ENCODE data around the gene PCDHAC1.
A peak's percentile ranks its signal among the peaks of the same experiment; 100 is the strongest.
"Not testable (repeated sequence)": the region's sequence is repeated elsewhere in the genome, so short reads cannot be mapped to it uniquely, and the experiment has no call there.

Gene PCDHAC1, protein sequence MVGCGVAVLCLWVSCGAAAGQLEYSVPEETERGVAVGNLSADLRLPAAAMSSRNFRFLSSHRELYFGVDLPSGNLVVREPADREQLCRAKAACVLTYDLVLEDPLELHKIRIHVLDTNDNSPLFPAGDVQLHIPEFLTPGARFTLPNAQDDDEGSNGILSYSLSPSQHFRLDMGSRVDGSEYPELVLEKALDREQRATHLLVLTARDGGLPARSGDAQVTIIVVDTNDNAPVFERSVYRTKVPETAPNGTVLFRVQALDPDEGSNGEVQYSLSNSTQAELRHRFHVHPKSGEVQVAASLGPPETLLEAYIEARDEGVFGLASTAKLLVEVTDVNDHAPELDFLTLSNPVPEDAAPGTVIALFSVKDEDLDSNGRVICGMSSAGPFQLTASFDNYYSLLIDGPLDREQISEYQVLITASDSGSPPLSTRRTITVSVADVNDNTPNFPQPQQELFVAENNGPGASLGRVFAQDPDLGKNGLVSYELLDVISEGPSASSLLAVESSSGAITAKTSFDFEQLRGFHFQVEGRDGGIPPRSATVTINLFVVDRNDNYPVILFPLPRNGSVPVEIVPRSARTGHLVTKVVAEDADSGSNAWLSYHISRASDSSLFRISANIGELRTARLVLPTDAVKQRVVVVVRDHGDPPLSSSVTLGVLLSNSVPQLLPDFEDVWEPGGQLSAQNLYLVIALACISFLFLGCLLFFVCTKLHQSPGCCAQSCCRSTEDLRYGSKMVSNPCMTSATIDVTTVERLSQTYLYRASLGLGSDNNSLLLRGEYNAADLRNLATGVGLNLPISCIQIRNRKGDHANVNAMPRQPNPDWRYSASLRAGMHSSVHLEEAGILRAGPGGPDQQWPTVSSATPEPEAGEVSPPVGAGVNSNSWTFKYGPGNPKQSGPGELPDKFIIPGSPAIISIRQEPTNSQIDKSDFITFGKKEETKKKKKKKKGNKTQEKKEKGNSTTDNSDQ

DNA sequence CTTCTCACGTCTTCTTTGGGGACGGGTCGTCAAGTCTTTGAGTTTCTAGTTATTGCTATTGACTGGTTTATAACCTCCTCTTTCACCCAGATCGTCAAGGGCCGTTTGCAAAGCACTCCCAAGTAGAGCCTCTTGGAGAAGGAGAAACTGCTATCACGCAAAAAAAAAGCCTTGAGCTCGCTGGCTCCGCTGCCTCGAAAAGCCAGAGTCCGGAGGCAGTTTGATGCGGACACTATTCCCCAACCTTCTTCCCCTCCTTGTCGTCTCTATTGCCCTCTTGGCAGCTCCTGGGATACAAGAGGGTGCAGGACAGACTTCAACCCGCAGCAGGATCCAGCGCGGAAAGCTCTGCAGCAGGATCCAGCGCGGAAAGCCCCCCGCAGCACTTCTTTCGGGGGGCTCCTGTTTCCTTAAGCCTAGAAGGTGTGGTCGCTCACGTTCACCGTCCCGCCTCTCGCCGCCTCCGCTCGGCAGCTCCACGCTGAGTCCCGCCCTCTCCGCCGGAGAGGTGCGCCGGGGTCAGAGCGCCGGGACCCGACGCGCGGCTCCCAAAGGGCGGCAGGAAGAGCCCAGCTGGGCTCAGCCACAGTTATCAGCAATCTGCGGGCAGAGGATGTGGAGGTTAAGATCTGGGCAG, at the start of gene PCDHAC1:
Gene PCDHAC1, plus strand, starts transcription at position 494 of the 637 bp plus-strand sequence. CDS start 594 bp downstream, outside the sequence.
- Histone ChIP-seq H3K4me1 (ENCODE audit: insufficient read depth, poor library complexity, severe bottlenecking) (no peaks in the 10 kb centered on the region), H3K27ac (ENCODE audit: poor library complexity, severe bottlenecking) (no peak within 1 kb of the TSS), H3K27me3 (ENCODE audit: insufficient read depth, poor library complexity, severe bottlenecking) (peaks cover 6% of the 10 kb centered on the region), H3K9me3 (ENCODE audit: severe bottlenecking) (no peaks in the 10 kb centered on the region), H3K4me3 (ENCODE audit: severe bottlenecking) (peak within 1 kb of the TSS; percentile 46), H3K36me3 (ENCODE audit: low read depth) (no peaks in the 10 kb centered on the region)
- peak; percentile 78 for ATAC-seq (ENCODE audit: low read depth)
- TF ChIP-seq, protein P1, sequence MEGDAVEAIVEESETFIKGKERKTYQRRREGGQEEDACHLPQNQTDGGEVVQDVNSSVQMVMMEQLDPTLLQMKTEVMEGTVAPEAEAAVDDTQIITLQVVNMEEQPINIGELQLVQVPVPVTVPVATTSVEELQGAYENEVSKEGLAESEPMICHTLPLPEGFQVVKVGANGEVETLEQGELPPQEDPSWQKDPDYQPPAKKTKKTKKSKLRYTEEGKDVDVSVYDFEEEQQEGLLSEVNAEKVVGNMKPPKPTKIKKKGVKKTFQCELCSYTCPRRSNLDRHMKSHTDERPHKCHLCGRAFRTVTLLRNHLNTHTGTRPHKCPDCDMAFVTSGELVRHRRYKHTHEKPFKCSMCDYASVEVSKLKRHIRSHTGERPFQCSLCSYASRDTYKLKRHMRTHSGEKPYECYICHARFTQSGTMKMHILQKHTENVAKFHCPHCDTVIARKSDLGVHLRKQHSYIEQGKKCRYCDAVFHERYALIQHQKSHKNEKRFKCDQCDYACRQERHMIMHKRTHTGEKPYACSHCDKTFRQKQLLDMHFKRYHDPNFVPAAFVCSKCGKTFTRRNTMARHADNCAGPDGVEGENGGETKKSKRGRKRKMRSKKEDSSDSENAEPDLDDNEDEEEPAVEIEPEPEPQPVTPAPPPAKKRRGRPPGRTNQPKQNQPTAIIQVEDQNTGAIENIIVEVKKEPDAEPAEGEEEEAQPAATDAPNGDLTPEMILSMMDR (IDR thresholded peaks at IDR 0.05; ENCODE audit: poor library complexity, severe bottlenecking), result no peak
- DNase-seq (ENCODE audit: low spot score), result no peak

DNA sequence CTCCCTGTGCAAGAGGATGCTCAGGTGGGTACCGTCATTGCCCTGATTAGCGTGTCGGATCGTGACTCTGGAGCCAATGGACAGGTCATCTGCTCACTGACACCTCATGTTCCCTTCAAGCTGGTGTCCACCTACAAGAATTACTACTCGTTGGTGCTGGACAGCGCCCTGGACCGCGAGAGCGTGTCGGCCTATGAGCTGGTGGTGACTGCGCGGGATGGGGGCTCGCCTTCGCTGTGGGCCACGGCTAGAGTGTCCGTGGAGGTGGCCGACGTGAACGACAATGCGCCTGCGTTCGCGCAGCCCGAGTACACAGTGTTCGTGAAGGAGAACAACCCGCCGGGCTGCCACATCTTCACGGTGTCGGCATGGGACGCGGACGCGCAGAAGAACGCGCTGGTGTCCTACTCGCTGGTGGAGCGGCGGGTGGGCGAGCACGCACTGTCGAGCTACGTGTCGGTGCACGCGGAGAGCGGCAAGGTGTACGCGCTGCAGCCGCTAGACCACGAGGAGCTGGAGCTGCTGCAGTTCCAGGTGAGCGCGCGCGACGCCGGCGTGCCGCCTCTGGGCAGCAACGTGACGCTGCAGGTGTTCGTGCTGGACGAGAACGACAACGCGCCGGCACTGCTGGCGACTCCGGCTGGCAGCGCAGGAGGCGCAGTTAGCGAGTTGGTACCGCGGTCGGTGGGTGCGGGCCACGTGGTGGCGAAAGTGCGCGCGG, 49.4 kb upstream of the PCDHAC1 start:
- not testable (repeated sequence) for H3K36me3 ChIP-seq (ENCODE audit: low read depth); H3K9me3 ChIP-seq (ENCODE audit: severe bottlenecking); H3K4me3 ChIP-seq (ENCODE audit: severe bottlenecking); ATAC-seq (ENCODE audit: low read depth); H3K27ac ChIP-seq (ENCODE audit: poor library complexity, severe bottlenecking); H3K4me1 ChIP-seq (ENCODE audit: insufficient read depth, poor library complexity, severe bottlenecking)
- DNase-seq (ENCODE audit: low spot score), result peak; percentile 55
- H3K27me3 ChIP-seq (ENCODE audit: insufficient read depth, poor library complexity, severe bottlenecking), result peaks cover 40% of the 10 kb centered on the region

DNA sequence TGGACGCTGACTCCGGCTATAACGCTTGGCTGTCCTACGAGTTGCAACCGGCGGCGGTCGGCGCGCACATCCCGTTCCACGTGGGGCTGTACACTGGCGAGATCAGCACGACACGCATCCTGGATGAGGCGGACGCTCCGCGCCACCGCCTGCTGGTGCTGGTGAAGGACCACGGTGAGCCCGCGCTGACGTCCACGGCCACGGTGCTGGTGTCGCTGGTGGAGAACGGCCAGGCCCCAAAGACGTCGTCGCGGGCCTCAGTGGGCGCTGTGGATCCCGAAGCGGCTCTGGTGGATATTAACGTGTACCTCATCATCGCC, 48.9 kb upstream of the PCDHAC1 start:
- Histone ChIP-seq H3K4me3 (ENCODE audit: severe bottlenecking) (no peak overlapping the region), H3K27me3 (ENCODE audit: insufficient read depth, poor library complexity, severe bottlenecking) (peaks cover 35% of the 10 kb centered on the region), H3K4me1 (ENCODE audit: insufficient read depth, poor library complexity, severe bottlenecking) (no peaks in the 10 kb centered on the region), H3K9me3 (ENCODE audit: severe bottlenecking) (peaks cover 2% of the 10 kb centered on the region), H3K27ac (ENCODE audit: poor library complexity, severe bottlenecking) (no peak overlapping the region), H3K36me3 (ENCODE audit: low read depth) (no peaks in the 10 kb centered on the region)
- ATAC-seq (ENCODE audit: low read depth) (no peak), DNase-seq (ENCODE audit: low spot score) (peak; percentile 66)
- TF ChIP-seq, protein P1 (IDR thresholded peaks at IDR 0.05; ENCODE audit: poor library complexity, severe bottlenecking), result no peak

DNA sequence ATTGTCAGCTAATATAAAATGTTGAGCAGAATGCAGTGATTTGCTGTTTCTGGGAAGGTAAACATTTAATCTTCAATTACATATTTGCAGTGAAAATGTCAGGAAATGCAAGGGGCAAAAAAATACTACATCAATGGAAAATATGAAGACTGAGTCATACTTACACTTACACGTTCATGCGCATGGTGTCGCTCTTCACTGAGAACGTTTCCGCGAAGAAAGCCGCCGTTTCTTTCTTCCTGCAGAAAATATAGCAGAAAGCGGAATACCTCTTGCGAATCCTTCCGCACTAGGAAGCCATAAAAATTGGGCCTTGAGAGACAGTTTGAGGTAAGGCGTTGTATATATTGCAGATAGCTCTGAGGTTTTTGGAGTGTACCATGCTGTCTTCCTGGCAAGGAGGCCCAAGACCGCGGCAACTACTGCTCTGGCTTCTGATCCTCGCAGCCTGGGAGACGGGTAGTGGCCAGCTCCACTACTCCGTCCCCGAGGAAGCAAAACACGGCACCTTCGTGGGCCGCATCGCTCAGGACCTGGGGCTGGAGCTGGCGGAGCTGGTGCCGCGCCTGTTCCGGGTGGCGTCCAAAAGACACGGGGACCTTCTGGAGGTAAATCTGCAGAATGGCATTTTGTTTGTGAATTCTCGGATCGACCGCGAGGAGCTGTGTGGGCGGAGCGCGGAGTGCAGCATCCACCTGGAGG, 44.1 kb upstream of the PCDHAC1 start, which contains the start of gene PCDHA13:
Gene PCDHA13, plus strand, starts transcription at position 236 of the 702 bp plus-strand sequence. Its CDS starts 145 bp downstream, at position 381.
- Histone ChIP-seq H3K36me3 (ENCODE audit: low read depth) (no peaks in the 10 kb centered on the region), H3K27me3 (ENCODE audit: insufficient read depth, poor library complexity, severe bottlenecking) (peaks cover 23% of the 10 kb centered on the region), H3K27ac (ENCODE audit: poor library complexity, severe bottlenecking) (no peak within 1 kb of the TSS), H3K9me3 (ENCODE audit: severe bottlenecking) (no peaks in the 10 kb centered on the region), H3K4me3 (ENCODE audit: severe bottlenecking) (peak within 1 kb of the TSS; percentile 17), H3K4me1 (ENCODE audit: insufficient read depth, poor library complexity, severe bottlenecking) (no peaks in the 10 kb centered on the region)
- DNase-seq (ENCODE audit: low spot score) (no peak), ATAC-seq (ENCODE audit: low read depth) (peak; percentile 55; the same call in 2 of the 3 replicates)
- TF ChIP-seq, protein P1 (IDR thresholded peaks at IDR 0.05; ENCODE audit: poor library complexity, severe bottlenecking), result peak; percentile 72

All from RWPE2 (cell line).